ENCODE data around the gene STK11.

Gene STK11

GRCh38 chr19:1214299-1214861 lies 8.8 kb downstream of the STK11 start:
- no peak for TF ChIP-seq CTCF (IDR thresholded peaks at IDR 0.05; ENCODE audit: low read depth, low read length)
- TF ChIP-seq POLR2A (IDR thresholded peaks at IDR 0.05; ENCODE audit: extremely low read depth, insufficient read length), result no peak
- TF ChIP-seq MAX (IDR thresholded peaks at IDR 0.05; ENCODE audit: low read depth, low read length), result no peak
- TF ChIP-seq MYC (IDR thresholded peaks at IDR 0.05; ENCODE audit: low read depth, low read length), result no peak
- no peak overlapping the region for H3K4me3 ChIP-seq (ENCODE audit: low read depth, low read length)
- DNase-seq (ENCODE audit: low read depth), result no peak

GRCh38 chr19:1214862-1215731 lies 9.5 kb downstream of the STK11 start:
- TF ChIP-seq POLR2A (IDR thresholded peaks at IDR 0.05; ENCODE audit: extremely low read depth, insufficient read length) (no peak), CTCF (IDR thresholded peaks at IDR 0.05; ENCODE audit: low read depth, low read length) (no peak), MYC (IDR thresholded peaks at IDR 0.05; ENCODE audit: low read depth, low read length) (no peak), MAX (IDR thresholded peaks at IDR 0.05; ENCODE audit: low read depth, low read length) (no peak)
- no peak overlapping the region for H3K4me3 ChIP-seq (ENCODE audit: low read depth, low read length)
- no peak for DNase-seq (ENCODE audit: low read depth)

- DNase-seq (ENCODE audit: low read depth), result no peak
- TF ChIP-seq MAX (IDR thresholded peaks at IDR 0.05; ENCODE audit: low read depth, low read length) (no peak), CTCF (IDR thresholded peaks at IDR 0.05; ENCODE audit: low read depth, low read length) (no peak), POLR2A (IDR thresholded peaks at IDR 0.05; ENCODE audit: extremely low read depth, insufficient read length) (no peak), MYC (IDR thresholded peaks at IDR 0.05; ENCODE audit: low read depth, low read length) (no peak)
- no peak overlapping the region for H3K4me3 ChIP-seq (ENCODE audit: low read depth, low read length)
Measured at GRCh38 chr19:1216756-1217155, 11.2 kb downstream of the STK11 start.

GRCh38 chr19:1217366-1217765 lies 11.8 kb downstream of the STK11 start:
- no peak overlapping the region for H3K4me3 ChIP-seq (ENCODE audit: low read depth, low read length)
- no peak for TF ChIP-seq POLR2A (IDR thresholded peaks at IDR 0.05; ENCODE audit: extremely low read depth, insufficient read length)
- DNase-seq (ENCODE audit: low read depth), result no peak

- H3K4me3 ChIP-seq (ENCODE audit: low read depth, low read length), result no peak overlapping the region
- no peak for DNase-seq (ENCODE audit: low read depth)
- TF ChIP-seq MYC (IDR thresholded peaks at IDR 0.05; ENCODE audit: low read depth, low read length) (no peak), POLR2A (IDR thresholded peaks at IDR 0.05; ENCODE audit: extremely low read depth, insufficient read length) (no peak), MAX (IDR thresholded peaks at IDR 0.05; ENCODE audit: low read depth, low read length) (no peak), CTCF (IDR thresholded peaks at IDR 0.05; ENCODE audit: low read depth, low read length) (no peak)
Measured at GRCh38 chr19:1218751-1219567, 13.4 kb downstream of the STK11 start.

Measured in NB4 (cell line).